Breast epithelium (tissue), 4 donors: ENCODE measurements around the gene TMEM43. TPM values are rescaled to one million over a fixed set of nuclear protein-coding genes. Genes with fewer than 3 reads are reported as not detected.

Experiments
- DNase-seq, 2 donors: peaks; one replicate each; pipeline ENCODE4 v3.0.0-alpha.2; 2019; ENCODE audit warnings: low spot score in 2 of 2
- H3K27ac ChIP-seq, 2 donors: fragments of 200-600 bp; sonication (generic) in 1 of 2; one replicate each; pipeline ENCODE4 v1.5.1; 2016 to 2019; ENCODE audit warnings: mild to moderate bottlenecking in 1 of 2
- H3K27me3 ChIP-seq, 2 donors: fragments of 200-600 bp; sonication (generic) in 1 of 2; one replicate each; pipeline versions ENCODE4 v1.5.1 to v1.6.0; 2017 to 2019; ENCODE audit warnings: control low read depth in 1 of 2, mild to moderate bottlenecking in 1 of 2
- H3K36me3 ChIP-seq: fragments of 200-600 bp; one replicate; pipeline ENCODE4 v1.5.1; 2019
- H3K4me1 ChIP-seq, 2 donors: fragments of 200-600 bp; sonication (generic); one replicate each; pipeline ENCODE4 v1.5.1; 2016 to 2019; ENCODE audit warnings: control low read depth in 1 of 2
- H3K4me3 ChIP-seq, 3 donors: fragments of 200-600 bp; sonication (generic); 1 replicate in 2 of 3; 2 replicates in 1 of 3; pipeline ENCODE4 v1.5.1; 2016 to 2019; ENCODE audit warnings: mild to moderate bottlenecking in 3 of 3, moderate library complexity in 2 of 3
- H3K9me3 ChIP-seq, 2 donors: fragments of 200-600 bp; sonication (generic) in 1 of 2; one replicate each; pipeline ENCODE4 v1.5.1; 2016 to 2019; ENCODE audit warnings: control low read depth in 1 of 2
- POLR2A ChIP-seq: fragments of 450-650 bp; IDR thresholded peaks from one replicate; pipeline ENCODE4 v1.6.1; 2016; ENCODE audit warnings: antibody characterized with exemption, mild to moderate bottlenecking, moderate library complexity
- POLR2AphosphoS5 ChIP-seq, 3 donors: sonication (generic); formaldehyde crosslinking; IDR thresholded peaks; one replicate each; pipeline ENCODE4 v1.6.1; 2017; ENCODE audit warnings: antibody characterized with exemption in 3 of 3
- intact Hi-C: fragments of 100-400 bp; cut with DNase I; formaldehyde crosslinking; loops from one replicate; pipeline ENCODE4 v1.15.1; 2023; ENCODE audit warnings: low total_unique reads
- total RNA-seq, 3 donors: library from RNA; depleted of rRNA; stranded (reverse); fragments of >200 nt; gene quantifications; one replicate each; pipeline ENCODE4 v1.1.0, GENCODE V29; 2016
- TF ChIP-seq, protein P1 (sequence below), 3 donors: fragments of 450-650 bp; IDR thresholded peaks; one replicate each; pipeline ENCODE4 v1.5.1; 2016 to 2017; ENCODE audit warnings: antibody characterized with exemption in 3 of 3, mild to moderate bottlenecking in 3 of 3, moderate library complexity in 3 of 3

TMEM43 gene
- total RNA-seq, 3 donors from 2014 or later: 90.5 to 170 (median 93.4) TPM

DNA sequence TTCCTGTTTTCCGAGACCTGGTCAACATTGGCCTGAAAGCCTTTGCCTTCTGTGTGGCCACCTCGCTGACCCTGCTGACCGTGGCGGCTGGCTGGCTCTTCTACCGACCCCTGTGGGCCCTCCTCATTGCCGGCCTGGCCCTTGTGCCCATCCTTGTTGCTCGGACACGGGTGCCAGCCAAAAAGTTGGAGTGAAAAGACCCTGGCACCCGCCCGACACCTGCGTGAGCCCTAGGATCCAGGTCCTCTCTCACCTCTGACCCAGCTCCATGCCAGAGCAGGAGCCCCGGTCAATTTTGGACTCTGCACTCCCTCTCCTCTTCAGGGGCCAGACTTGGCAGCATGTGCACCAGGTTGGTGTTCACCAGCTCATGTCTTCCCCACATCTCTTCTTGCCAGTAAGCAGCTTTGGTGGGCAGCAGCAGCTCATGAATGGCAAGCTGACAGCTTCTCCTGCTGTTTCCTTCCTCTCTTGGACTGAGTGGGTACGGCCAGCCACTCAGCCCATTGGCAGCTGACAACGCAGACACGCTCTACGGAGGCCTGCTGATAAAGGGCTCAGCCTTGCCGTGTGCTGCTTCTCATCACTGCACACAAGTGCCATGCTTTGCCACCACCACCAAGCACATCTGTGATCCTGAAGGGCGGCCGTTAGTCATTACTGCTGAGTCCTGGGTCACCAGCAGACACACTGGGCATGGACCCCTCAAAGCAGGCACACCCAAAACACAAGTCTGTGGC, 16.9 kb downstream of the TMEM43 start:
- Histone ChIP-seq H3K4me1 (peaks cover 19 to 21% of the 10 kb centered on the region in 2 donors), H3K27ac (peak overlapping the region; percentile 89 to 91), H3K9me3 (no peaks in the 10 kb centered on the region), H3K27me3 (no peaks in the 10 kb centered on the region), H3K36me3 (no peaks in the 10 kb centered on the region), H3K4me3 (no peak overlapping the region)
- TF ChIP-seq POLR2AphosphoS5 (IDR thresholded peaks at IDR 0.05) (no peak), POLR2A (no peak)
- TF ChIP-seq, protein P1, sequence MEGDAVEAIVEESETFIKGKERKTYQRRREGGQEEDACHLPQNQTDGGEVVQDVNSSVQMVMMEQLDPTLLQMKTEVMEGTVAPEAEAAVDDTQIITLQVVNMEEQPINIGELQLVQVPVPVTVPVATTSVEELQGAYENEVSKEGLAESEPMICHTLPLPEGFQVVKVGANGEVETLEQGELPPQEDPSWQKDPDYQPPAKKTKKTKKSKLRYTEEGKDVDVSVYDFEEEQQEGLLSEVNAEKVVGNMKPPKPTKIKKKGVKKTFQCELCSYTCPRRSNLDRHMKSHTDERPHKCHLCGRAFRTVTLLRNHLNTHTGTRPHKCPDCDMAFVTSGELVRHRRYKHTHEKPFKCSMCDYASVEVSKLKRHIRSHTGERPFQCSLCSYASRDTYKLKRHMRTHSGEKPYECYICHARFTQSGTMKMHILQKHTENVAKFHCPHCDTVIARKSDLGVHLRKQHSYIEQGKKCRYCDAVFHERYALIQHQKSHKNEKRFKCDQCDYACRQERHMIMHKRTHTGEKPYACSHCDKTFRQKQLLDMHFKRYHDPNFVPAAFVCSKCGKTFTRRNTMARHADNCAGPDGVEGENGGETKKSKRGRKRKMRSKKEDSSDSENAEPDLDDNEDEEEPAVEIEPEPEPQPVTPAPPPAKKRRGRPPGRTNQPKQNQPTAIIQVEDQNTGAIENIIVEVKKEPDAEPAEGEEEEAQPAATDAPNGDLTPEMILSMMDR (IDR thresholded peaks at IDR 0.05): no peak
- no peak for DNase-seq
- intact Hi-C loops: no loop called here

DNA sequence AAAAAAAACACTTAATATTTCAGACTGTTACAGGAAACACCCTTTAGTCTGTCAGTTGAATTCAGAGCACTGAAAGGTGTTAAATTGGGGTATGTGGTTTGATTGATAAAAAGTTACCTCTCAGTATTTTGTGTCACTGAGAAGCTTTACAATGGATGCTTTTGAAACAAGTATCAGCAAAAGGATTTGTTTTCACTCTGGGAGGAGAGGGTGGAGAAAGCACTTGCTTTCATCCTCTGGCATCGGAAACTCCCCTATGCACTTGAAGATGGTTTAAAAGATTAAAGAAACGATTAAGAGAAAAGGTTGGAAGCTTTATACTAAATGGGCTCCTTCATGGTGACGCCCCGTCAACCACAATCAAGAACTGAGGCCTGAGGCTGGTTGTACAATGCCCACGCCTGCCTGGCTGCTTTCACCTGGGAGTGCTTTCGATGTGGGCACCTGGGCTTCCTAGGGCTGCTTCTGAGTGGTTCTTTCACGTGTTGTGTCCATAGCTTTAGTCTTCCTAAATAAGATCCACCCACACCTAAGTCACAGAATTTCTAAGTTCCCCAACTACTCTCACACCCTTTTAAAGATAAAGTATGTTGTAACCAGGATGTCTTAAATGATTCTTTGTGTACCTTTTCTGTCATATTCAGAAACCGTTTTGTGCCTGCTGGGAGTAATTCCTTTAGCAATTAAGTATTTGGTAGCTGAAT, 17.9 kb downstream of the TMEM43 start:
- peak overlapping the region; percentile 89 to 91 for H3K27ac ChIP-seq
- DNase-seq: peak in 1 of 2 donors; percentile 44
- no peaks in the 10 kb centered on the region for H3K27me3 ChIP-seq
- no peak overlapping the region for H3K4me3 ChIP-seq
- H3K4me1 ChIP-seq: peaks cover 19 to 21% of the 10 kb centered on the region in 2 donors
- intact Hi-C loops: no loop called here
- H3K9me3 ChIP-seq: no peaks in the 10 kb centered on the region
- no peak for TF ChIP-seq POLR2AphosphoS5 (IDR thresholded peaks at IDR 0.05)
- TF ChIP-seq, protein P1 (IDR thresholded peaks at IDR 0.05): no peak
- TF ChIP-seq POLR2A: no peak
- no peaks in the 10 kb centered on the region for H3K36me3 ChIP-seq

- DNase-seq: peak in 1 of 2 donors; percentile 84
- intact Hi-C loops: no loop called here
- TF ChIP-seq POLR2AphosphoS5 (IDR thresholded peaks at IDR 0.05) (peak; percentile 77 to 89 (median 89)), POLR2A (no peak)
- TF ChIP-seq, protein P1 (IDR thresholded peaks at IDR 0.05): no peak
- Histone ChIP-seq H3K9me3 (no peaks in the 10 kb centered on the region), H3K4me3 (peak overlapping the region in 1 of 3 donors; percentile 42), H3K36me3 (no peaks in the 10 kb centered on the region), H3K27me3 (no peaks in the 10 kb centered on the region), H3K27ac (peak overlapping the region; percentile 91 to 97), H3K4me1 (peaks cover 19 to 21% of the 10 kb centered on the region in 2 donors)
Measured at GRCh38 chr3:14143271-14144225, 18.7 kb downstream of the TMEM43 start.

GRCh38 chr3:14144423-14145075, 19.7 kb downstream of the TMEM43 start:
- TF ChIP-seq POLR2A (no peak), POLR2AphosphoS5 (IDR thresholded peaks at IDR 0.05) (peak in 2 of 3 donors; percentile 71 to 84)
- H3K27me3 ChIP-seq: no peaks in the 10 kb centered on the region
- peaks cover 19 to 21% of the 10 kb centered on the region in 2 donors for H3K4me1 ChIP-seq
- H3K9me3 ChIP-seq: no peaks in the 10 kb centered on the region
- DNase-seq: peak in 1 of 2 donors; percentile 90
- H3K27ac ChIP-seq: peak overlapping the region; percentile 91 to 97
- peak overlapping the region; percentile 2 to 42 (median 14) for H3K4me3 ChIP-seq
- no peaks in the 10 kb centered on the region for H3K36me3 ChIP-seq
- intact Hi-C loops: no loop called here

- TF ChIP-seq POLR2A (no peak), POLR2AphosphoS5 (IDR thresholded peaks at IDR 0.05) (no peak)
- TF ChIP-seq, protein P1 (IDR thresholded peaks at IDR 0.05): no peak
- Histone ChIP-seq H3K27ac (peak overlapping the region; percentile 91 to 97), H3K9me3 (no peaks in the 10 kb centered on the region), H3K36me3 (no peaks in the 10 kb centered on the region), H3K27me3 (no peaks in the 10 kb centered on the region), H3K4me1 (peaks cover 19 to 21% of the 10 kb centered on the region in 2 donors), H3K4me3 (peak overlapping the region in 1 of 3 donors; percentile 14)
- DNase-seq: no peak
- intact Hi-C loops: no loop called here
Measured at GRCh38 chr3:14145236-14145635, 20.4 kb downstream of the TMEM43 start.
